22Rv1 (cell line): ENCODE measurements around the gene C4orf50.

Experiments
- ZFX ChIP-seq: fragments of 450-650 bp; IDR thresholded peaks from 2 replicates; pipeline ENCODE4 v1.6.1; 2017; ENCODE audit warnings: antibody characterized with exemption, borderline replicate concordance
- TF ChIP-seq, protein P1 (sequence below): fragments of 450-650 bp; IDR thresholded peaks from 2 replicates; pipeline ENCODE4 v1.5.1; 2017; ENCODE audit warnings: mild to moderate bottlenecking

DNA sequence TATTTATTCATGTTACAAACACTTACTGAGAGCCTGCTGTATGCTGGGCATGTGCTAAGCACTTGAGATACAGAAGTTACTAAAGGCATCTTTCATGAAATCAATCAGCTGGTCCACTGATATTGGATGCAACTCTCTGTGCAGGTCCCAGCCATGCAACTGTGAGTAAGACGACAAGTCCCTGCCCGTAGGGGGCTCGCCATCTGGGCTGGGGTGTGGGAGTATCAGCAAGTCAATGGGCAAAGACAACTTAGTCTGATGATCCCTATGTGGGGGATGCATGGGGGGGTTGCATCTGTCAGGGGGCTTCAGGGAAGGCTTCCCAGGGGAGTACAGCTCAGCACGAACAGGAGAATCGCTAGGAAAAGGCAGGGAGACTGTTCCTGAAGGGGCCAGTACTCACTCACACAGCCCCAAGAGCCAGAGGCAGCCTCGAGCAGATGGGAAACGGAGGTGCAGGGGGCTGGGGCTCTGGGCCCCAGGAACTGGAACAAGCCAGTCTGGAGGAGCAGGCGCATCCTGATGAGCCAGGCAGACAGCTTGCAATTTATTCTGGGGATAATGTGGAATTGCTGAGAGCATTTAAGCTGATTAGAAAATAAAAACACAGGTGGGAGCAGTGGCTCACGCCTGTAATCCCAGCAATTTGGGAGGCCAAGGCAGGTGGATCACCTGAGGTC lies 165.6 kb downstream of the C4orf50 start:
- TF ChIP-seq, protein P1, sequence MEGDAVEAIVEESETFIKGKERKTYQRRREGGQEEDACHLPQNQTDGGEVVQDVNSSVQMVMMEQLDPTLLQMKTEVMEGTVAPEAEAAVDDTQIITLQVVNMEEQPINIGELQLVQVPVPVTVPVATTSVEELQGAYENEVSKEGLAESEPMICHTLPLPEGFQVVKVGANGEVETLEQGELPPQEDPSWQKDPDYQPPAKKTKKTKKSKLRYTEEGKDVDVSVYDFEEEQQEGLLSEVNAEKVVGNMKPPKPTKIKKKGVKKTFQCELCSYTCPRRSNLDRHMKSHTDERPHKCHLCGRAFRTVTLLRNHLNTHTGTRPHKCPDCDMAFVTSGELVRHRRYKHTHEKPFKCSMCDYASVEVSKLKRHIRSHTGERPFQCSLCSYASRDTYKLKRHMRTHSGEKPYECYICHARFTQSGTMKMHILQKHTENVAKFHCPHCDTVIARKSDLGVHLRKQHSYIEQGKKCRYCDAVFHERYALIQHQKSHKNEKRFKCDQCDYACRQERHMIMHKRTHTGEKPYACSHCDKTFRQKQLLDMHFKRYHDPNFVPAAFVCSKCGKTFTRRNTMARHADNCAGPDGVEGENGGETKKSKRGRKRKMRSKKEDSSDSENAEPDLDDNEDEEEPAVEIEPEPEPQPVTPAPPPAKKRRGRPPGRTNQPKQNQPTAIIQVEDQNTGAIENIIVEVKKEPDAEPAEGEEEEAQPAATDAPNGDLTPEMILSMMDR, result no peak
- no peak for TF ChIP-seq ZFX
